Renal cortex interstitium (tissue), 3 donors: ENCODE data around the gene CRYZL1. TPM values are rescaled to one million over a fixed set of nuclear protein-coding genes. Genes with fewer than 3 reads are reported as not detected.

Experiments
- polyA plus RNA-seq, 3 donors: library from polyadenylated mRNA; unstranded; fragments of 120-200 nt; gene quantifications; one replicate each; pipeline ENCODE4 v1.2.1, GENCODE V29; 2013; ENCODE audit not compliant: insufficient read length in 3 of 3

Gene CRYZL1
- polyA plus RNA-seq, 3 donors: 59.2 to 74.0 (median 71.2) TPM

Other genes starting within 250 kb of the CRYZL1 start
- gene IFNGR2, start 238.3 kb downstream of the CRYZL1 start, polyA plus RNA-seq: 10 to 100 TPM; 75.0 to 88.7 (median 77.1) TPM
- gene TMEM50B, start 161.8 kb downstream of the CRYZL1 start, polyA plus RNA-seq: 10 to 100 TPM; 49.6 to 77.0 (median 52.5) TPM
- gene DNAJC28, start 150.0 kb downstream of the CRYZL1 start, polyA plus RNA-seq: 1 to 10 TPM; 4.9 to 6.3 (median 5.1) TPM
- gene GART, start 99.6 kb downstream of the CRYZL1 start, polyA plus RNA-seq: 10 to 100 TPM; 70.7 to 83.8 (median 77.1) TPM
- 100 to 1,000 TPM; 322 to 376 (median 360) TPM for gene SON, start 98.7 kb downstream of the CRYZL1 start, polyA plus RNA-seq
- gene DONSON, start 53.1 kb downstream of the CRYZL1 start, polyA plus RNA-seq: 10 to 100 TPM; 33.9 to 38.4 (median 36.8) TPM
- gene ITSN1, start 760 bp upstream of the CRYZL1 start, polyA plus RNA-seq: 10 to 100 TPM; 42.9 to 52.1 (median 47.9) TPM